Activated CD4-positive, CD25-positive, alpha-beta regulatory T cell treated with anti-CD3 and anti-CD28 coated beads, Interleukin-2, amount 50 U/mL, for 24 hours (primary cell): ENCODE results near the gene NFIB.

Experiments
- ATAC-seq, 2 donors: fragments of 150-1000 bp; cut with Tn5 transposase; one replicate each; pipeline ENCODE4 v1.10.0; 2021; ENCODE audit warnings: mild to moderate bottlenecking in 1 of 2, moderate library complexity in 1 of 2

NFIB gene

DNA sequence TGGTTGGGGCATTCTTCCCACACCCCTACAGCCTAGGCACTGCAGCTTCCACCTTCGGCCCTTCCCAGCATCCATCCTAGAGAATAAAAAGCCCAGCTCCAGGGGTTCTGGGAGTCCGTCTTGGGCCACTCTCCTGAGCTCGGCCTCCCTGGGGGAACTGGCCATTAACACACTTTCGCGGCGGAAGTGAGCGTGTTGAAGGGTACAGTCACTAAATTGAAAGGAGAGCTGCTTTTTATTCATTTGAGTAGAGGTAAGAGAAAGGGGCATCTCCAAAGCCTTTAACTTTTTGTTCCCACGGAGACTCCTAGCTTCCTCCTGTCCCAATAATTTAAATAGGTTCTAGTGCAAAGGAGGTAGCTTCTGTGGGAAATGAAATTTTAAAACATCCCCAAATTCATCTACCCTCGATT, 31.0 kb upstream of the NFIB start:
- no peak for ATAC-seq

DNA sequence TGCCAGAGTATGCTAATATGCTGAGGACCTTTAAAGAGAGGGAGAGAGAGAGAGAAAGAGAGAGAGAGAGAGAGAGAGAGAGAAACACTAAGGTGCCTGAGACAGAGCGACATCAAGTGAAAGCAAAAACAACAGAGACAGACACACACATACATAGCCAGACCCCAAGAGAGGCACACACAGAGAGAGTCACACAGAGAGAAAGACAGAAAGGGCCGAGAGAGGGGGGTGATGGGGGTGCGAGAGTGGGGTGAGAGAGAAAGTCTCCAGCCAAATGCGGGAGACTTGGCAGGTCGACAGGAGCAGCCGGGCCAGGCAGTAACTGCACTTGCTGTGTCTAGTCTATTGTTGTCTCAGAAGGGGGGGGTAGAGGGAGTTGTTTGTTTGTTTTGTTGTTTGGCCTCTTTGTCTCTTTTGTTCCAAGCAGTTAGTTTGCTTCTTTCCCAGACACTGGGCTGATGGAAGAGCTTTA, 30.1 kb upstream of the NFIB start:
- no peak for ATAC-seq

DNA sequence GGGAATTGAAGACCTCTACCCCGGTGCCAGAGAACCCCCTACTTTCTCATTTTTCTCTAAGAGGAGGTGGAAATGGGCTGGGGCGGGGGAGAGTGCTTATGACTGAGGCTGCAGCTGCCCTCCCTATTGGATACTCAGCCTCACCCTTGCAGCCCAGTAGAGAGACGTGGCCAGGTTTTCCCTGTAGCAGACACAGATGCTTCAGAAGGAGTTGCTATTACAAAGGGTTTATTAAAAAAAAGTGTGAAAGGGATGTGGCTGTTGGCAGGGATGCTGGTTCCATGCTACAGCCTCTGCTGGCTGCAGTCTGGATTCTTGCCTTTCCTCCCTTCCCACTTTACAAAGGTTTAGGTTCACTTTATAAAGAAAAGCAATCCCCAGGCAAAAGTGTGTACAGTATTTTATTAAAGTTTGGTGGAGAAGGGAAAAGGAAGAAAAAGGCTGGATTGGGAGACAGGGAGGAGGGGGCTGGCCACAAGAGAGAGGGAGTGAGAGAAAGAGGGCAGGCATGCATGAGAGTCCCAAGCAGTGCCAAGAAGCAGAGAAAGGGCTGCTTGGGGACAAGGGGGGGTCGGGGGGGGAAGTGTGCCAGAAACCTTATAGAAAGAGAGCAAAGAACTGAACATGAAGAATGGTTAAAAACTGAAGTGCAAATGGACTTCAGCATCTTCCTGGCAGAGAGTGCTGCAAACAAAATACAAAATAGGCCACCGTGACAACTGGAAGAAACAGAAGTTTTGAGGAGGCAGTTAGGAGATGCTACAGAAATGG, 29.5 kb upstream of the NFIB start:
- no peak for ATAC-seq

DNA sequence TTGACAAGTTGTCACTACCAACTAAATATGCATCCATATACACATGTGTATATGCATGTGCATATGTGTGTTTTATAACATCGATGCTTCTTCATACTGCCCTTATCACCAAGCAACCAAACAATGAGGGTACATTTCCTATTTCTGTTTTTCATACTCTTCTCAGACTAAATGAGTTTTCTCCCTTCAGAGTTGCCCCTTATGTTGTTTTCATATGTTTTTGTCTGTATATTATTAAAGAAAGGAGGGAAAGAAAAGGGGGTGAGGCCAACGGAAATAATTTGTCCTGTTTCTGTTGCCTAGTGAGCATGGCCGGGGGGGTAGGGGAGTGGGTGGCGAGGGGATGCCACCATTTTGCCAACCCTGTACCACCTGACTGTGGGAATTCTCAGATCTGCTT, 28.8 kb upstream of the NFIB start:
- ATAC-seq: no peak

DNA sequence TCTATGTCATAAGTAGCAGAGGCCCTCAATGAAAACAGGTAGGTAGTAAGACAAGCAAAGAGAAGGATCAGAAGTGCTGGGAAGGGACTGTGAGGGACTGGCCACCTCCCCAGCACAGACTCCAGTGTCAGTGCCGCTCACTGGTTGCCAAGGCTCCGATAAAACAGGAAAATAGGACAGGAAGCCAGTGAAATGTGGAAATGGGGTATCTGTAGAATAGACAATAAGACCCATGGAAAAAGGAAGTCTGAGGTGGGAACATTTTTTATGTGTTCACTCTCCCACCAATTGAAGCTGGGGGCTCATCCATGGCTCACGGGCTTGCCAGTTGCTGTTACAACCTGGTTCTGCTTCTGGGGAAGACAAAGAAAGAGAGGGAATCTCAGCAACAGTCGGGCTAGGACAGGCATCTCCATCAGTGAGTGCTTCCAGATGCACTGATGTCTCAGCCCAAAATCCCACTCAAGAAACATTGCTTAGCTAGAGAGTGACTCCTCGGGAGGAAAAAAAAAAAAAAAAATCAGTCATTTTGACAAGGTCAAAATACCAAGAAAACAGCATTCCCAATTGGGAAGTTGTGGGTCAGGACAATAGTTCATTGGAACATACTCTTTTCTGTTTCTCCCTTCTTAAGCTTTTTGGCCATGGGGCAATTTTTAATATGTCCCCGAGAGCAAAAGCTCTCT, 27.6 kb upstream of the NFIB start:
- no peak for ATAC-seq

DNA sequence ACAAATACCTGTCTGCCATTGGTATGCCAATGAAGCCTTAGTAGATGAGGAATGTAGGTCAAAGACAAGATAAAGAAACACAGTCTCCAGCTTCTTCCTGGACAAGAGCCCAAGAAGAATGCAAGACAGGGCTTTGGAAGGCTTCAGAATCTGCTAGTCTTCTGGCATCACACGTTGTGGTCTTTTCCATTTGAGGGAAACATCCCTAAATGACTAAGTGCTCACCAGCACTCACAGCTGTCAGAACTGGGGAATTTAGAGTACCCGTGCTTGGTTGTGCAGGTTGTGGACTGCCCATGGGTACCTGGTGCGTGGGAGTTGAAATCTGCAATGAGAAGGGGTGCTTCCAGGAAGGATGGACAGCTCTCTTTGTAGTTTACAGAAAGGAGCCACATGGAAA, 27.1 kb upstream of the NFIB start:
- no peak for ATAC-seq

DNA sequence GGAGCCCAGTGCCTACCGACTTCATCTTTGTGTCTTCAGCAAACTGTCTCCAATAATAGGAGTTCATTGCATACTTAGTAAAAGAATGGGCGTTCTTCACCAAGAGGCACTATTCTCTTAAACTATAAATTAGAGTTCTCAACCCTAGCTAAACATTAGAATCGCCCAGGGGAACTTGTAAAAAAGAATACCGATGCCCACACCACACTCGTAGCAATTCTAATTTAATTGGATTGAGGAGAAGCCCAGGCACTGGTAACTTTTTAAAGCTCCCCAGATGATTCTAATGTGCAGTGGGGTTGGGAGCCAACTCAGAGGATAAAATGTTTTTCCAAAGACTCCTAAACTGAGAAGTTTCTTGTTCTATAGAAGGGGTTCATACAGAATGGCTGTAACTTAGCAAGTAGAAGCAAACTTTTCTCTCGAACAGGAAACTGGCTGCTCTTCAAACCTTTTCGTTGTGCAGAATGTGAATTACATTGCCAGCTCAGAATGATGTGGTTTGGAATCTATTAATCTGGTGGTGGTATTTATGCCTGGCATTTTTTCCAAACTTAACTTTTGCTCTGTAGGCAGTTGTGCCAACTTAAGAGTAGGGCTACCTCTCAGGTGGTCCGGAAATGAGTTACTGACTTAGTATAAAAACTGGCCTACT, 26.4 kb upstream of the NFIB start:
- no peak for ATAC-seq

DNA sequence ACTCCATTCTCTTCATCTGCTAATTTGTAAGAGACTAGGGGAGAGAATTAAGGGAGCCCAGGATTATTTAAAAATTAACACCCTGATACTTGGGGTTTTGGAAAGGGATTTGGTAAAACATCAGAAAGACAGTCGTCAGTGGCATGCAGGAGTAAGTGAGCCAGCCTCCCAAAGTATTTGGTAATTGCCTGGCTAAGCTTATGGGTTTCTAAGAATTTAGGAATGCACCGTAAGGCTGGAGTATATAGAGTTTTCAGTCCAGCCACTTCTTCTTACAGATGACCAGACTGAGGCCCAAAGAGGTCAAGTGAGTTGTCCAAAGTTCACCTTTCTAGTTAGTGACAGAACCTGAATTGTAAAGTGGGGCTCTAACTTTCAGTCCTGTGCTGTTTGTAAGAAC, 25.8 kb upstream of the NFIB start:
- ATAC-seq: no peak

DNA sequence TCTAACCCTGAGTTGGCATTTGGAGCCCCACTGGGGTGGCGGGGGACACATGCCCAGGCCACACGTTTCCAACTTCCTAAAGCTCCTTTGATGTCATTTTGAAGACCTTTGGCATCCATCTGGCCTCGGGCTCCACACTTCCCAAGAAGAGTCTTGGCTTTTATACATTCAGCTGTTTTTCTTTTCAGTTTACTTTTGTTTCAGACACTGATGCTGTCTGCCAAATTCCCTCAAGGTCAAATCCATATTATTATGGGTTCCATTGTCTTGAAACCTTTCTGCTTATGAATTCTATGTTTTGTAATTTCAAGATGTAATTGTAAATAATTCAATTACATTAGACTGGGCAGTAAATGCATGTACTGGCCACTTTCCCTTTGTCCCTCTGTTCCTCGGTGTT, 23.7 kb upstream of the NFIB start:
- ATAC-seq: no peak

DNA sequence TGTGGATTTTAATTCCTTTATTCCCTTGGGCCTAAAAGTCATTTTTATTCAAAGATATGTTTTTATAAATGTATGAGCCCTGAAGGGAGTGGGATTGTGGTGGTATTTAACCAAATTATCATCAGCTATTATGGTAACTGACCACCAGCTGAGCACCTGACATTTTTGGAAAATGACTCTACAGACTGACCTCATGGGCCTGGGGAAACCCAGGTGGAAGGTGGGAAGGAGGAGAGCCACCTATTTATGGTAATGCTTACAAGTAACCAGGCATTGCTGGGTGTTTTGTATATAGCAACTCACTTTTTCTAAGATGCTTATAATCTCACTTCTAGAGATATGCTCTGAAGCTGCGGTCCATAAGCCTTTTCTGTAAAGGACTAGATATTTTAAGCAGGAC, 22.3 kb upstream of the NFIB start:
- ATAC-seq: no peak

DNA sequence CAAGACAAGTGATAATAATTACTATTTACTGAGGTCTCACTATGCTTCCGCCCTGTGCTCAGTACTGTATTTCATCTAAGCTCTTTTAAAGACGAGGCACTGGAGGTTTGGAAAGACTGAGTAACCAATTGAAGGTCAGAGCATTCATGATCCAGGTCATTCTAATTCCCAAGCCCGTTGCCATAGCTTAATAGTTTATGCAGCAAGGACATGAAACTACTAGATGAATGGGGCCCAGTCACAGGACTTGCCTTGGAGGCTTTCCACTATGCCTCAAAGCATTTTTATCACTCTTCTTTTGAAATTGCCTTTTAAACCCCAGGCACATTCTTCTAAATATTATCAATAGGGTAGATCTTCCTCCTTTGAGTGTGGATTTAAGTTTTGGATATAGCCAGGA, 17.2 kb upstream of the NFIB start:
- ATAC-seq: no peak

DNA sequence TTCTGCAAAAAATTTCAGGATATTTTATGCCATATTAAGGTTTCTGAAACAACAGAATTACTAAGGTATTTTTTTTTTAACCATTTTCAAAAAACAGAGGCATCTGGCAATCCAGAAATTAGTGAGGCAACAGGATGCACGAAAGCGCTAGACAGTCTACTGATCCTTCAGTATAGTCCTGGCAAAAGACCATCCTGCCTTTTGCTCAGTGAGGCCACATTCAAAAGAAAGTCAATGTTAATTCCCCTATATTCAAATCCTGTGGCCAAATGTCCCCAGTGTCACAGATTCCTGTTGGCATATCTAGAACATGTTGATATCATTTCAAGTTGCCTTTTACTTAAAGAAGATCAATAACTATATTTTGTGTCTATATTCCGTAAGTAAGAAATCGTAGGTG, 13.1 kb upstream of the NFIB start:
- ATAC-seq: no peak

DNA sequence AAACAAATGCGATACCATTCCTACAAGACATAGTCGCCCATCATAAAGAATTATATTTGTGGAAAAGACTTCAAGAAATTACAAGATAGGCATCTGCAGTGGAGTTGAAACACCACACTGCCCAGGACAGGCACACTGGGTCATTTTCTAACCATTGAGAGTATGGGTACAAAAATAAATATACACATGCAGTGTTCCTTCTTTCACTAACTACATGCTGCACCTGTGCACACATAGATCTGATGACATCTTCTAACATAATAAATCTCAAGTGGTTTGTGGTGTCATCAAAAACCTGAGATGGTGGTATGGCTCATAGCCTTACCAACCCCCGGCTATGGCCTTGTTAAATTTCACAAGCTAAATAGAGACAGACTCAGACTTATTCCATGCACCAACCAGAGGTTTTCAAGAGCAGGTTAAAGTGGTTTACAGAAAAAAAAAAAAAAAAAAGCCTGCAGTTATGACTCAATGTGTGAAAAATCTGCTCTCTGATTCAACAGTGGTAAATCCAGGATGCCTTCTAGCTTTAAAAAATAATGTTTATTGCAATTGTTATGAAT, 12.4 kb upstream of the NFIB start:
- ATAC-seq: peak; percentile 30 to 43

DNA sequence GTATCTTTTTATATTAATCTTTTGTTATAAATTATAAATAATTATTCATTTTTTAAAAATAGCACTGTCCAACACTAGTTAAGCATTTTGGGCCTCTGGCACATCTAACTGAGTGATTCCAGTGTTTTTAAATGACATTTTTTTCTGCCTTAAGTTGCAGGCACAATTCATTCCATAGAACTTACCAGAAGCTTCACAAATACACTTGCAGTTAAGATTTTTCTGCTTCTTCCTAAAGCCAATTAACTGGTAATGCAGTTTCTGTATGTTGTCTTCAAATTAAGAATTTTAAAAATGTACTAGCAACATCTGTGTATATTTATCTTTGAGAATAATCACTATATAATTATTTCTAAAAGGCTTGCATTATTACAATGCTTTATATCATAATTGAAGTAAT, 11.2 kb upstream of the NFIB start:
- no peak for ATAC-seq

DNA sequence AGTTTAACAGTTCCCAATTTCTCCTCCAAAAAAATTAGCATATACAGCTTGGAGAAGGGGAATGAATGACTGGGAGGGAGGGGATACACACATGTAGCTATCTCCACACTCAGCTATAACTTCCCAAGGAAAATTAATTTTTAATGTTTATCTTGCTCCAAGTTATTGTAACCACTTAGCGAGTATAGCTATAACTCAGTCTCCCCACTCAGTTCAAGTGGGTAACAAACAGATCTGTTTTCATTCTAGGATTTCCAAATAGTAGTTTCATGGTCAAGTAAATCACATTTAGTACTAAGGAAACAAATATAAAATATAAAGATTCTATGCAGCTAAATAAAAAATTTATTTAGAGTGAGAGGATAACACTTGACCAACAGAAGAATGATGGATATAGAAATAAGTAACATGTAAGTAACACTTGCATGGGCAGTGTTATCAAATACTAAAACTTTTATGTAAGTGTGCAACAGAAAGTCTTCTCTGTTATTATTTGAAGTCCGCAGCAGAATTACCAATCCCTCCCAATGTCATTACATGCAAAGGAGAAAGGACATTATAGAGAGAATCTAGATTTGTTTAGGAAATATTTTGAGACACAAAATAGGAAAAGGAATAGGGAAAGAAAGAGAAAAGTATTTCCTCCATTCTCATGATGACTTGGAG, 10.2 kb upstream of the NFIB start:
- ATAC-seq: no peak

DNA sequence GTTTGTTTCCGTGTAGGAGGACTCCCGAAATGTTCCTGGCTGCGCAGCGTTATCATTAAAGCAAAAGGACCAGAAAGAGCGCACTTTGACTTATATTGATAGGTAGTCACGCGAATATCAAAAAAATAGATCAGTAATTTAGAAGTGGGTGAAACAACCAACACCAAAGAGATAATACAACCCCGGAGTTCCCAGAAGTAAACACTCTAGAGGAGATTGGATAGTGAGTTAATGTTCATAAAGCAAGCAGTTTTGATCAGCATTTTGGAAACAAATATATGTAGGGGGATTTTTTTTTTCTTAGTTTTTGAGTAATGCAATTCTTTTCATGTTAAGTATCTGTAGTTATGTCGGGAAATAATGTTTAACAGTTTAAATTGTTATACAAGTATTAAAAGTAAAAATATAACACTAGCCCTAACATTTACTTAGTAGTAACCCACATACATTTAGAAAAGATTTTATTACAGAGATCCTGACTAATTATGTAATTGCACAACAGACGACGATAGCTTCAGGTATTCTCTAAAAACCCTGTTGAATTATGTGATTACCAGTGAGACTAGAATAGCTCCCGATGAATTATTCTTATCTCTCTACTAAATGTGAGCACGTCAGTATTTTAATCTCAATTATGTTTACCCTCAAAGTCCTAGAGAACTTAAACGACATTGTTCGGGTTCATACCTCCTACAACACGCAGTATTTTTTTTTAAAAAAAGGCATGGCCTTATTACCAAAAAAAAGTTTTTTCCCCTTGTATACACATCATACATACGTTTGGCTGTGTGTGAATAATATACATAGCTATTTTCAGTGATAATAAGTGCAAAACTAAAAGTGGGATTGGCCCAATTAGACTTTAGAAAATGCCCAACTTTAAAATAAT, 9.4 kb upstream of the NFIB start:
- no peak for ATAC-seq

DNA sequence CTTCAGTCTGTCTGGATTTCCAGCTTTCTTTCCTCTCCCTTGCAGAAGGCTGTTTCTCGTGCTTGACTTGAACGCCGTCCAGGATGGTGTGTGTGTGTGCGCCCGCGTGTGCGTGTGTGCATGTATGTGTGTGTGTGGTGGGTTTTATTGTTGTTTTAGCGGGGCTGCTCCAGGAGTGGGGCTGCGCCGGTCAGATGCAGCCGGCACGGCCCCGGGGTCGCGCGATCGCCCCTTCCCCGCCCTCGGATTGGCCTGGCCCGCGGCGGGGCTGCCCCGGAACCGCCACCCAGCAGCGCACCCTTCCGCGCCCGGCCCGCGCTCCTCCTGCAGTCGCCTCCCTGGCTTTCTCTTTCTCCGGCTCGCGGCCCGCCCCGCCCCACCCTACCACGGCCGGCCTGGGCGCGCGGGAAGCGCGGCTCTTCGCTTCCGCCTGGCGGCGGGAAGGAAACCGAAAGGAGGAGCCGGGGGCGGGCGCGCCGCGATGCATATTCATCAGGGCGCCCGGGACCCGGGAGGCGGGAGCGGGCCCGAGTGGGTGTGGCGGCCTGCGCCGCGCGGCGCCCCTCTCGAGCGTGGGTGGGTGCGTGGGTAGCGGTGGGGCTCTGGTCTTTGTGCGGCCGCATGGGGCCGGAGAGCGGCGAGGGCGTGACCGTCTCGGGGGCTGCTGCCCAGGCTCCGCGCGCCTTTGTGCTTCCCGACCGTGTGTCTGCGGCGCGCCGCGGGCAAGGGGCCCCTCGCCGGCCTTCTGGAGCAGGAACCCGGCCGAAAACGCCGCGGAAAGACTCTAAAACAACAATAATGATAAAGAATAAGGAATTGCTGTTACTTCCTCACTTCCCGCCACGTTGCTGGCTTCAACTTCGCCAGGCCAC, 8.5 kb upstream of the NFIB start:
- ATAC-seq: peak; percentile 82 to 83

DNA sequence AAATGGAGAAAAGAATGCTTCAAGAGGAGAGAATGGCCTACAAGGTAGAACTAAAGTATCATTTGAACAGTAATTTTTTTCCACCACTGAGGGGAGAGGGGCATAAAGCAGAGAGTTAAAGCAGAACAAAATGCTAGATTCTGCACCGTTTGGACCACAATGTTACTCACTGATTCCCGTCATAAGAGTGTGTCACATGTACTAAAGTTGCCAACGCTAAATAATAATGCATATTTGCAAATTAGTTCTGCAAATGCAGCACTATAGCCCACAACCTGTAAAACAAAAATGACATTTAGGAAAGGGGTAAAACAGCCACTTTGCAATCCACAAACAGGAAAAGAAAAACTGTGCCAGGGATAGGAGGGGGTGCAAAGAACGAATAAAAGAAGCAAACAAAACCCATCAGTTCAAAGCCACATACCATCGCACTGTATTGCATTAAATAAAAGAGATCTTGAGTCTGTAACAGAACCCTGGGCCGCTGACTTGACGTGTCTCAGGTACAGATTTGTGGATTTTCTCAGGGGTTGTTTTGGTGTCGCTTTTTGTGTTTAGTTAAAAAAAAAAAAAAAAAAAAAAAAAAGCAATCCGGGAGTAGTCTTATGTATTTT, 7.7 kb upstream of the NFIB start:
- no peak for ATAC-seq

DNA sequence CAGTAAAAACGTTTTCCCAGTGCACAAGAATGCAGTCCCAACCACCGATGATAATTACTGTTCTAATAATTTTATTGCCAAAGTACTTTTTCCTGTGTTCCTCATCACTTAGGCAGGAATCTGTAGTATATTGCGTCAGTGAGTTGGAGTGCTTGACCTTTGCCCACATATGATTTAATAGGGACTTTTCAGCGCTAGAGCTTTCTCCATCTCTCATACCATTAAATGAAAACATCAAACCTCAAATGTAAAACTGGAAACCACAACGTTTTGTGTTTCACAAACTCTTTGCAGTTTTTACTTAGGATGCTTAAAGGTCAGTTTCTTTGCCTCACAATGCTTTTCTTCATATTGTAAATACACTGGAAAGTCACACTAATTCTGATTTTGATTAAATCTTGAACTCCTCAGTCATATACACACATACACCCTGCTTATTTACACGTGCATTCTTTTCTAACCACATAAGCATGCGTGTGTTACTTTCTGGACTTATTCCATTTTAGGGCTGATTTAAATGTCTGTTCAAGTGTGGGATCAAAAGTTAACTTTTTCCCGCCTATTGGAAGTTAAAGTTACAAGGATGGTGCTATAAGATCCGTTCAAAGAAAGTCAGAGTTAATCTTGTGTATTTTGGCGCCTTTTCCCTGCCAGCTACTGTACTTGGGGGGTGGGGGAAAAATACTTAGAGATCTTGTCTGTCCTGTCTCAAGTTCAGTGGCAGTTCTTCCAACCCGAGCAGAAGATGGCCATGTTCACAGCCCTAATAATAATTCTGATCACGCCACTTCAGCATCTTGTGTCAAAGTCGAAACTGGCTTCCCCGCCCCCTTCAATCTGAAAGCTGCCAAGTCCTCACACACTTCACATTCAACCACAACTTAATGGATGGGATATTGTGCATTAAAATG, 6.6 kb upstream of the NFIB start:
- no peak for ATAC-seq
